Esophagus squamous epithelium (tissue), 5 donors: Measurements from ENCODE around the gene LSP1. TPM values are rescaled to one million over a fixed set of nuclear protein-coding genes. Genes with fewer than 3 reads are reported as not detected.

Source experiments
- DNase-seq: peaks from one replicate; lab custom pipeline; 2025; lab: John Stamatoyannopoulos, UW
- H3K27ac ChIP-seq, 4 donors: fragments of 200-600 bp; sonication (generic); one replicate each; pipeline ENCODE4 v1.5.1; 2016 to 2019; ENCODE audit warnings: mild to moderate bottlenecking in 1 of 4
- H3K27me3 ChIP-seq, 4 donors: fragments of 200-600 bp; sonication (generic); 1 replicate in 3 of 4; 2 replicates in 1 of 4; pipeline versions ENCODE4 v1.5.1 to v1.6.0; 2017 to 2021; ENCODE audit warnings: antibody characterized with exemption in 1 of 4
- H3K36me3 ChIP-seq, 3 donors: fragments of 200-600 bp; sonication (generic); one replicate each; pipeline ENCODE4 v1.5.1; 2016 to 2019
- H3K4me1 ChIP-seq, 3 donors: fragments of 200-600 bp; sonication (generic); one replicate each; pipeline ENCODE4 v1.5.1; 2017 to 2019
- H3K4me3 ChIP-seq, 4 donors: fragments of 200-600 bp; sonication (generic); 1 replicate in 3 of 4; 2 replicates in 1 of 4; pipeline ENCODE4 v1.5.1; 2016 to 2019; ENCODE audit warnings: mild to moderate bottlenecking in 2 of 4, moderate library complexity in 1 of 4
- H3K9me3 ChIP-seq, 3 donors: fragments of 200-600 bp; sonication (generic); one replicate each; pipeline ENCODE4 v1.5.1; 2016 to 2019
- CTCF ChIP-seq, 6 experiments: fragments of 450-650 bp in 4 of 6; fragments of 200-600 bp in 2 of 6; sonication (generic) in 2 of 6; IDR thresholded peaks; one replicate each; pipeline ENCODE4 v1.5.1; 2016 to 2019; ENCODE audit warnings: antibody characterized with exemption in 6 of 6, mild to moderate bottlenecking in 4 of 6, moderate library complexity in 4 of 6
- POLR2A ChIP-seq, 4 donors: fragments of 450-650 bp; IDR thresholded peaks; one replicate each; pipeline ENCODE4 v1.6.1; 2017; ENCODE audit warnings: antibody characterized with exemption in 4 of 4, mild to moderate bottlenecking in 4 of 4, moderate library complexity in 3 of 4
- WGBS, 2 donors: methylation state at CpG; one replicate each; pipeline ENCODE4 v1.1.5; 2018; 5-methylcytosine and 5-hydroxymethylcytosine counted together
- intact Hi-C: fragments of 100-400 bp; cut with DNase I; formaldehyde crosslinking; loops from one replicate; pipeline ENCODE4 v1.15.0; 2022
- total RNA-seq, 4 donors: library from RNA; depleted of rRNA; stranded (reverse); fragments of >200 nt; gene quantifications; one replicate each; pipeline ENCODE4 v1.1.0, GENCODE V29; 2016
- donor health status: DM: yes; HTN: yes; CAD: no.

Gene LSP1
- total RNA-seq, 4 donors from 2014 or later: 23.3 to 75.9 (median 46.4) TPM

- DNase-seq: no peak
- intact Hi-C loops: no loop called here
- Histone ChIP-seq H3K36me3 (no peaks in the 10 kb centered on the region), H3K9me3 (no peaks in the 10 kb centered on the region), H3K4me3 (peak overlapping the region; percentile 0 to 58 (median 36)), H3K4me1 (peaks cover 0 to 40% (median 7%) of the 10 kb centered on the region in 3 donors), H3K27ac (peak overlapping the region in 3 of 4 donors; percentile 9 to 67 (median 51)), H3K27me3 (no peaks in the 10 kb centered on the region)
- TF ChIP-seq CTCF (IDR thresholded peaks at IDR 0.05) (no peak), POLR2A (IDR thresholded peaks at IDR 0.05) (no peak)
- WGBS, 2 donors: 94% methylated on average over 14 of the region's 27 CpGs; no CpG with 5 or more reads in 1 of the 2 donors
These were observed 1.5 kb downstream of the LSP1 start for GRCh38 chr11:1854132-1854948.

- Histone ChIP-seq H3K27ac (peak overlapping the region in 1 of 4 donors; percentile 9), H3K4me3 (peak overlapping the region in 2 of 4 donors; percentile 41 to 58), H3K4me1 (peaks cover 0 to 33% (median 7%) of the 10 kb centered on the region in 3 donors), H3K27me3 (no peaks in the 10 kb centered on the region), H3K9me3 (no peaks in the 10 kb centered on the region), H3K36me3 (no peaks in the 10 kb centered on the region)
- WGBS, 2 donors: 100% methylated on average over 2 of the region's 26 CpGs; no CpG with 5 or more reads in 1 of the 2 donors
- TF ChIP-seq CTCF (IDR thresholded peaks at IDR 0.05) (no peak), POLR2A (IDR thresholded peaks at IDR 0.05) (no peak)
- no peak for DNase-seq
- intact Hi-C loops: no loop called here
These were observed 2.3 kb downstream of the LSP1 start for GRCh38 chr11:1854949-1855885.

GRCh38 chr11:1855886-1856265 lies 3.0 kb downstream of the LSP1 start:
- WGBS, 2 donors: 83 to 92% methylated on average over 3 to 10 of the region's 11 CpGs
- Histone ChIP-seq H3K4me1 (peaks cover 0 to 33% (median 7%) of the 10 kb centered on the region in 3 donors), H3K9me3 (no peaks in the 10 kb centered on the region), H3K27ac (no peak overlapping the region), H3K36me3 (no peaks in the 10 kb centered on the region), H3K27me3 (no peaks in the 10 kb centered on the region), H3K4me3 (no peak overlapping the region)
- intact Hi-C loops: no loop called here
- DNase-seq: no peak
- no peak for TF ChIP-seq POLR2A (IDR thresholded peaks at IDR 0.05)
- no peak for TF ChIP-seq CTCF (IDR thresholded peaks at IDR 0.05)

GRCh38 chr11:1856306-1857005 lies 3.6 kb downstream of the LSP1 start:
- no peaks in the 10 kb centered on the region for H3K27me3 ChIP-seq
- no peak for DNase-seq
- no peaks in the 10 kb centered on the region for H3K36me3 ChIP-seq
- no peak for TF ChIP-seq POLR2A (IDR thresholded peaks at IDR 0.05)
- TF ChIP-seq CTCF (IDR thresholded peaks at IDR 0.05): no peak
- H3K27ac ChIP-seq: no peak overlapping the region
- no peak overlapping the region for H3K4me3 ChIP-seq
- peaks cover 0 to 30% (median 7%) of the 10 kb centered on the region in 3 donors for H3K4me1 ChIP-seq
- no peaks in the 10 kb centered on the region for H3K9me3 ChIP-seq
- 80% methylated on average over 2 of the region's 13 CpGs; no CpG with 5 or more reads in 1 of the 2 donors for WGBS, 2 donors
- intact Hi-C loops: no loop called here
